22Rv1 (cell line): ENCODE data around the gene PPARD.

Experiments
- CTCF ChIP-seq: fragments of 450-650 bp; IDR thresholded peaks from 2 replicates; pipeline ENCODE4 v1.5.1; 2017; ENCODE audit warnings: mild to moderate bottlenecking
- ZFX ChIP-seq: fragments of 450-650 bp; IDR thresholded peaks from 2 replicates; pipeline ENCODE4 v1.6.1; 2017; ENCODE audit warnings: antibody characterized with exemption, borderline replicate concordance

GRCh38 chr6:35427851-35428321 is 85.5 kb downstream of the PPARD start:
- TF ChIP-seq ZFX: no peak
- TF ChIP-seq CTCF: no peak
